Measurements from ENCODE around the gene DOCK3.
"Not testable (repeated sequence)": the region's sequence is repeated elsewhere in the genome, so short reads cannot be mapped to it uniquely, and the experiment has no call there.

Gene DOCK3

DNA sequence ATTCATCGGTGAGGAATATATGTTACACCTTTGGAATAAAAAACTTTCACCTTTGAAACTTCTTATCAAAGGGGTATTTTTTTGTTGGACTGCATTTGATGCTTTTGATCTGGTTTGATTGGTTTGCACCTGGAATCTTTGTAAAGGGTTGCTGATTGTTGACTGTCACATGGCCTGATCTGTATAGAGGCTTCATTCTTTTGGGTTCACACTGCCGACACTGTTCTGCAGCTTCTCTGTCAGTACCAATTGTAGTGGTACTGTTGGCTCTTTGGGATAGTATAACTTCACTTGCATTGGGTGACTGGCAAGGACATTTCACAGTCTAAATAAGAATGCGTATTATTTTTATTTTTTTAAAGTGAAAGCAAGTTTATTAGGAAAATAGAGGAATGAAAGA is 155.7 kb downstream of the DOCK3 start:
- DNase-seq (ENCODE audit: low read depth in 1 of 2, low spot score in 1 of 2), result no peak
- no peak for TF ChIP-seq GABPA (IDR thresholded peaks at IDR 0.05; ENCODE audit: low read depth)
- TF ChIP-seq, protein P1, sequence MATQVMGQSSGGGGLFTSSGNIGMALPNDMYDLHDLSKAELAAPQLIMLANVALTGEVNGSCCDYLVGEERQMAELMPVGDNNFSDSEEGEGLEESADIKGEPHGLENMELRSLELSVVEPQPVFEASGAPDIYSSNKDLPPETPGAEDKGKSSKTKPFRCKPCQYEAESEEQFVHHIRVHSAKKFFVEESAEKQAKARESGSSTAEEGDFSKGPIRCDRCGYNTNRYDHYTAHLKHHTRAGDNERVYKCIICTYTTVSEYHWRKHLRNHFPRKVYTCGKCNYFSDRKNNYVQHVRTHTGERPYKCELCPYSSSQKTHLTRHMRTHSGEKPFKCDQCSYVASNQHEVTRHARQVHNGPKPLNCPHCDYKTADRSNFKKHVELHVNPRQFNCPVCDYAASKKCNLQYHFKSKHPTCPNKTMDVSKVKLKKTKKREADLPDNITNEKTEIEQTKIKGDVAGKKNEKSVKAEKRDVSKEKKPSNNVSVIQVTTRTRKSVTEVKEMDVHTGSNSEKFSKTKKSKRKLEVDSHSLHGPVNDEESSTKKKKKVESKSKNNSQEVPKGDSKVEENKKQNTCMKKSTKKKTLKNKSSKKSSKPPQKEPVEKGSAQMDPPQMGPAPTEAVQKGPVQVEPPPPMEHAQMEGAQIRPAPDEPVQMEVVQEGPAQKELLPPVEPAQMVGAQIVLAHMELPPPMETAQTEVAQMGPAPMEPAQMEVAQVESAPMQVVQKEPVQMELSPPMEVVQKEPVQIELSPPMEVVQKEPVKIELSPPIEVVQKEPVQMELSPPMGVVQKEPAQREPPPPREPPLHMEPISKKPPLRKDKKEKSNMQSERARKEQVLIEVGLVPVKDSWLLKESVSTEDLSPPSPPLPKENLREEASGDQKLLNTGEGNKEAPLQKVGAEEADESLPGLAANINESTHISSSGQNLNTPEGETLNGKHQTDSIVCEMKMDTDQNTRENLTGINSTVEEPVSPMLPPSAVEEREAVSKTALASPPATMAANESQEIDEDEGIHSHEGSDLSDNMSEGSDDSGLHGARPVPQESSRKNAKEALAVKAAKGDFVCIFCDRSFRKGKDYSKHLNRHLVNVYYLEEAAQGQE (IDR thresholded peaks at IDR 0.05; ENCODE audit: insufficient replicate concordance, low read depth), result no peak
- TF ChIP-seq, protein P2, sequence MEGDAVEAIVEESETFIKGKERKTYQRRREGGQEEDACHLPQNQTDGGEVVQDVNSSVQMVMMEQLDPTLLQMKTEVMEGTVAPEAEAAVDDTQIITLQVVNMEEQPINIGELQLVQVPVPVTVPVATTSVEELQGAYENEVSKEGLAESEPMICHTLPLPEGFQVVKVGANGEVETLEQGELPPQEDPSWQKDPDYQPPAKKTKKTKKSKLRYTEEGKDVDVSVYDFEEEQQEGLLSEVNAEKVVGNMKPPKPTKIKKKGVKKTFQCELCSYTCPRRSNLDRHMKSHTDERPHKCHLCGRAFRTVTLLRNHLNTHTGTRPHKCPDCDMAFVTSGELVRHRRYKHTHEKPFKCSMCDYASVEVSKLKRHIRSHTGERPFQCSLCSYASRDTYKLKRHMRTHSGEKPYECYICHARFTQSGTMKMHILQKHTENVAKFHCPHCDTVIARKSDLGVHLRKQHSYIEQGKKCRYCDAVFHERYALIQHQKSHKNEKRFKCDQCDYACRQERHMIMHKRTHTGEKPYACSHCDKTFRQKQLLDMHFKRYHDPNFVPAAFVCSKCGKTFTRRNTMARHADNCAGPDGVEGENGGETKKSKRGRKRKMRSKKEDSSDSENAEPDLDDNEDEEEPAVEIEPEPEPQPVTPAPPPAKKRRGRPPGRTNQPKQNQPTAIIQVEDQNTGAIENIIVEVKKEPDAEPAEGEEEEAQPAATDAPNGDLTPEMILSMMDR (IDR thresholded peaks at IDR 0.05; ENCODE audit: insufficient read depth, low read length), result no peak
- no peak for TF ChIP-seq POLR2AphosphoS5 (IDR thresholded peaks at IDR 0.05; ENCODE audit: low read depth)
- no peak for TF ChIP-seq SPI1 (IDR thresholded peaks at IDR 0.05; ENCODE audit: borderline replicate concordance, low read depth)
- no peak overlapping the region for H3K4me3 ChIP-seq (replicated peaks; ENCODE audit: insufficient read depth, low read length)
- peaks cover 15% of the 10 kb centered on the region for H3K27me3 ChIP-seq (ENCODE audit: insufficient read depth, poor library complexity, severe bottlenecking)
- no peak overlapping the region for H3K27ac ChIP-seq (replicated peaks)

DNA sequence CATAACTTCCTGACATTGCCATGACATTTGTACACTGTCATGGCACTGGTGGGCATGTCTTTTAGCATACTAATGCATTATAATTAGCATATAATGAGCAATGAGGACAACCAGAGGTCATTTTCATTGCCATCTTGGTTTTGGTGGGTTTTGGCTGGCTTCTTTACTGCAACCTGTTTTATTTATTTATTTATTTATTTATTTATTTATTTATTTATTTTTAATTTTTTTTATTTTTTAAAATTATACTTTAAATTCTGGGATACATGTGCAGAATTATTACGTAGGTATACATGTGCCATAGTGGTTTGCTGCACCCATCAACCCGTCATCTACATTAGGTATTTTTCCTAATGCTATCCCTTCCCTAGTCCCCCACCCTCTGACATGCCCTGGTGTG is 156.3 kb downstream of the DOCK3 start:
- not testable (repeated sequence) for H3K4me3 ChIP-seq (replicated peaks; ENCODE audit: insufficient read depth, low read length); H3K27ac ChIP-seq (replicated peaks); DNase-seq (ENCODE audit: low read depth in 1 of 2, low spot score in 1 of 2)
- peaks cover 15% of the 10 kb centered on the region for H3K27me3 ChIP-seq (ENCODE audit: insufficient read depth, poor library complexity, severe bottlenecking)

DNA sequence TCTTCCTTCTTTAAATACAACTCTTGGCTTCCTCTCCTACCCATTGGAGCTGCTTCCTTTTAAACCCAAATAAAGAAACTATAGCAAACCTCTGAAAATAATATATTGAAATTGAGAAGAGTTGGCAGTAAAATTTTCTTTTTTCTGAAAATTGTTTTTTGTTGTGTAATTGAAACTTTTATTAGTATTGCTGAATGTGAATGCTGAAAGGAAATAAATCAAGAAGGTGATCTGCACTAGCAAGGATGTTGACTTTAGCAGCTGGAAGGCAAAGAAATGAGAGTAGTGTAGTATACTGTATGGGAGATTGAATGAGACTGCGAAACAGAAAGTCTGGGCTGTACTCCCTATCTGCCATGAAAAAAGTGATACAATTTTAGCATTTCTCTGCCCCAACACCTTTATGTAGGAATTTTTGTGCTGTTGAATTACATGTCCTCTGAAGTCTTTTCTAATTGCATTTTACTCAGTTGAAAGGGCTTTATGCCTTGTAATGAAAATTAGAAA is 166.3 kb downstream of the DOCK3 start:
- no peak overlapping the region for H3K4me3 ChIP-seq (replicated peaks; ENCODE audit: insufficient read depth, low read length)
- no peak overlapping the region for H3K27ac ChIP-seq (replicated peaks)
- H3K27me3 ChIP-seq (ENCODE audit: insufficient read depth, poor library complexity, severe bottlenecking), result no peaks in the 10 kb centered on the region
- TF ChIP-seq POLR2AphosphoS5 (IDR thresholded peaks at IDR 0.05; ENCODE audit: low read depth) (no peak), SPI1 (IDR thresholded peaks at IDR 0.05; ENCODE audit: borderline replicate concordance, low read depth) (no peak), GABPA (IDR thresholded peaks at IDR 0.05; ENCODE audit: low read depth) (no peak)
- TF ChIP-seq, protein P2 (IDR thresholded peaks at IDR 0.05; ENCODE audit: insufficient read depth, low read length), result no peak
- TF ChIP-seq, protein P1 (IDR thresholded peaks at IDR 0.05; ENCODE audit: insufficient replicate concordance, low read depth), result no peak
- no peak for DNase-seq (ENCODE audit: low read depth in 1 of 2, low spot score in 1 of 2)

DNA sequence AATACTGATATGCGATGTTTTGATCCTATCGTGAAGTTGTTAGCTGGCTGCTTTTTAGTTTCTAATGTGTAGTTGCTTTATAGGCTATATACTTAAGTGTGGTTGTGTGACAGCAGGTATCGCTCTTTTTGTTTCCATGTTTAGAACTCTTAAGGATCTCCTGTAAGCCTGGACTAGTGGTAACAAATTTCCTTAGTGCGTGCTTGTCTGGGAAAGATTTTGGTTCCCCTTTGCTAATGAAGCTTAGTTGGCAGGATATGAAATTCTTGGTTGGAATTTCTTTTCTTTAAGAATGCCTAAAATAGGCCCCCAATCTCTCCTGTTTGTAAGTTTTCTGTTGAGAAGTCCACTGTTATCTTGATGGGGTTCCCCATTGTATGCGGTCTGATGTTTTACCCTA is 173.6 kb downstream of the DOCK3 start:
- Histone ChIP-seq H3K27me3 (ENCODE audit: insufficient read depth, poor library complexity, severe bottlenecking) (no peaks in the 10 kb centered on the region), H3K4me3 (replicated peaks; ENCODE audit: insufficient read depth, low read length) (no peak overlapping the region), H3K27ac (replicated peaks) (no peak overlapping the region)
- DNase-seq (ENCODE audit: low read depth in 1 of 2, low spot score in 1 of 2), result no peak
- TF ChIP-seq, protein P2 (IDR thresholded peaks at IDR 0.05; ENCODE audit: insufficient read depth, low read length), result no peak
- TF ChIP-seq GABPA (IDR thresholded peaks at IDR 0.05; ENCODE audit: low read depth) (no peak), POLR2AphosphoS5 (IDR thresholded peaks at IDR 0.05; ENCODE audit: low read depth) (no peak), SPI1 (IDR thresholded peaks at IDR 0.05; ENCODE audit: borderline replicate concordance, low read depth) (no peak)
- TF ChIP-seq, protein P1 (IDR thresholded peaks at IDR 0.05; ENCODE audit: insufficient replicate concordance, low read depth), result no peak

All from HL-60 (cell line).